Thoracic aorta (tissue), 2 donors: ENCODE data around the gene DTNB. TPM values are rescaled to one million over a fixed set of nuclear protein-coding genes. Genes with fewer than 3 reads are reported as not detected.

Source experiments
- ATAC-seq: fragments of 150-250 bp; one replicate; pipeline ENCODE4 v1.8.0; 2017; ENCODE audit warnings: low read depth; ENCODE audit not compliant: insufficient number of reproducible peaks, low FRiP score
- DNase-seq: peaks from one replicate; pipeline ENCODE4 v3.0.0-alpha.2; 2020; ENCODE audit warnings: low spot score
- H3K27ac ChIP-seq, 2 donors: fragments of 200-600 bp; sonication (generic); 1 replicate in 1 of 2; 2 replicates in 1 of 2; pipeline ENCODE4 v1.5.1; 2016; ENCODE audit warnings: mild to moderate bottlenecking in 2 of 2, moderate library complexity in 2 of 2
- H3K27me3 ChIP-seq: fragments of 200-600 bp; sonication (generic); replicated peaks from 2 replicates; pipeline ENCODE4 v1.6.0; 2016; ENCODE audit warnings: mild to moderate bottlenecking; ENCODE audit not compliant: insufficient read depth
- H3K36me3 ChIP-seq: fragments of 200-600 bp; sonication (generic); one replicate; pipeline ENCODE4 v1.5.1; 2016
- H3K4me1 ChIP-seq, 2 donors: fragments of 200-600 bp; sonication (generic); 1 replicate in 1 of 2; 2 replicates in 1 of 2; pipeline versions ENCODE4 v1.5.1 to v1.6.0; 2016; ENCODE audit warnings: low read depth in 2 of 2, mild to moderate bottlenecking in 1 of 2; ENCODE audit not compliant: control insufficient read depth in 1 of 2
- H3K4me3 ChIP-seq: fragments of 200-600 bp; sonication (generic); 2 replicates; pipeline ENCODE4 v1.5.1; 2016; ENCODE audit warnings: mild to moderate bottlenecking
- H3K9me3 ChIP-seq: fragments of 200-600 bp; sonication (generic); 2 replicates; pipeline ENCODE4 v1.5.1; 2016
- total RNA-seq, 2 donors: library from RNA; depleted of rRNA; stranded (reverse); fragments of >200 nt; gene quantifications; one replicate each; pipeline versions ENCODE4 v1.1.0 to v1.2.3, GENCODE V29; 2016
- TF ChIP-seq, protein P1 (sequence below): fragments of 200-600 bp; sonication (generic); IDR thresholded peaks from one replicate; pipeline ENCODE4 v1.5.1; 2019; ENCODE audit warnings: antibody characterized with exemption

Gene DTNB
- total RNA-seq, 2 donors from 2014 or later: 16.3 to 76.2 TPM

DNA sequence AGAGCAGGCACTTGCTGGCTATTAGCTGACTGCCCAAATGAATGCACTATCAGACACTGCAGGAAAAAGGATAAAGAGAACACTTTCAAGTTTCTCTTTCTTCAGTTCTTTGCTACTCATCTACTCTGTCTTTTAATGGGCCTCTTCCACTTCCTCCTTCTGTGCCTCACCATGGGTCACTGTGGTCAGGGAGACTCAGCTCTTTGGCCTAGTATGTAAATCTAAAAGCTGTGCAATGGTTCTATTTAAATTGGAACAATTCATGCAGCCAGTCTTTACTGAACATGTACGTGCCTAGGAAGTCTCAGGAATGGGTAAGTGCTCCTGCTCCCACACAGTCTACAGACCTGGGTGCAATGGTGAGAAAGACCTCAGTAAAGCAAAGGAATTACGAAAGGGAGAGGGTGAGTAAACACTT, 252.5 kb downstream of the DTNB start:
- Histone ChIP-seq H3K36me3 (no peaks in the 10 kb centered on the region), H3K4me3 (no peak overlapping the region), H3K27me3 (no peaks in the 10 kb centered on the region), H3K27ac (no peak overlapping the region), H3K9me3 (no peaks in the 10 kb centered on the region), H3K4me1 (no peaks in the 10 kb centered on the region)
- TF ChIP-seq, protein P1, sequence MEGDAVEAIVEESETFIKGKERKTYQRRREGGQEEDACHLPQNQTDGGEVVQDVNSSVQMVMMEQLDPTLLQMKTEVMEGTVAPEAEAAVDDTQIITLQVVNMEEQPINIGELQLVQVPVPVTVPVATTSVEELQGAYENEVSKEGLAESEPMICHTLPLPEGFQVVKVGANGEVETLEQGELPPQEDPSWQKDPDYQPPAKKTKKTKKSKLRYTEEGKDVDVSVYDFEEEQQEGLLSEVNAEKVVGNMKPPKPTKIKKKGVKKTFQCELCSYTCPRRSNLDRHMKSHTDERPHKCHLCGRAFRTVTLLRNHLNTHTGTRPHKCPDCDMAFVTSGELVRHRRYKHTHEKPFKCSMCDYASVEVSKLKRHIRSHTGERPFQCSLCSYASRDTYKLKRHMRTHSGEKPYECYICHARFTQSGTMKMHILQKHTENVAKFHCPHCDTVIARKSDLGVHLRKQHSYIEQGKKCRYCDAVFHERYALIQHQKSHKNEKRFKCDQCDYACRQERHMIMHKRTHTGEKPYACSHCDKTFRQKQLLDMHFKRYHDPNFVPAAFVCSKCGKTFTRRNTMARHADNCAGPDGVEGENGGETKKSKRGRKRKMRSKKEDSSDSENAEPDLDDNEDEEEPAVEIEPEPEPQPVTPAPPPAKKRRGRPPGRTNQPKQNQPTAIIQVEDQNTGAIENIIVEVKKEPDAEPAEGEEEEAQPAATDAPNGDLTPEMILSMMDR: no peak
- ATAC-seq (no peak), DNase-seq (no peak)

DNA sequence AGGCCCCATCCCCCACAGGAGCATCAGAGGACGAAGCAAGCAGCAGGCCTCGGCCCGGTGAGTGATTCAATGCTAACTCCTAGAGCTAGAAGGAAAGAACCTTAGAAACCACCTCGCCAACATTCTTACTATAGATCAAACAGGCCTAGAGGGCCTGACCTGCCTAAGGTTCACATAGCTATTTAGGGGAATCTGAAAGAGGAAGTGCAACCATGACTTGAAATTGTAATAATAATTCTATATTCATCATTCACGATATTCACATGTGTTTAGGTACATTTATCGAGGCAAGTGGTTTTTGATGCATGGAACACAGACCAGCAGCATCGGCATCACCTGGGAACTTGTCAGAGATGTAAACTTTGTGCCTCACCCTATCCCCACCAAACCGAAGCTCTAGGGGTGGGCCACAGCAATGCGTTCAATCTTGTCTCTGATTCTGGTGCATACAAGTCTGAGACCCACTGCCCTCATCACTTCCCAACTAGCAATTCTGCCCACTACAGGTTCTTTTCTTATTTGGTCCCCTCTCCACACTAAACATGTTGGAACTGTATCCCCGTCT, 253.6 kb downstream of the DTNB start:
- TF ChIP-seq, protein P1: no peak
- no peak for ATAC-seq
- Histone ChIP-seq H3K9me3 (no peaks in the 10 kb centered on the region), H3K36me3 (no peaks in the 10 kb centered on the region), H3K27ac (no peak overlapping the region), H3K4me1 (no peaks in the 10 kb centered on the region), H3K27me3 (no peaks in the 10 kb centered on the region), H3K4me3 (no peak overlapping the region)
- no peak for DNase-seq

DNA sequence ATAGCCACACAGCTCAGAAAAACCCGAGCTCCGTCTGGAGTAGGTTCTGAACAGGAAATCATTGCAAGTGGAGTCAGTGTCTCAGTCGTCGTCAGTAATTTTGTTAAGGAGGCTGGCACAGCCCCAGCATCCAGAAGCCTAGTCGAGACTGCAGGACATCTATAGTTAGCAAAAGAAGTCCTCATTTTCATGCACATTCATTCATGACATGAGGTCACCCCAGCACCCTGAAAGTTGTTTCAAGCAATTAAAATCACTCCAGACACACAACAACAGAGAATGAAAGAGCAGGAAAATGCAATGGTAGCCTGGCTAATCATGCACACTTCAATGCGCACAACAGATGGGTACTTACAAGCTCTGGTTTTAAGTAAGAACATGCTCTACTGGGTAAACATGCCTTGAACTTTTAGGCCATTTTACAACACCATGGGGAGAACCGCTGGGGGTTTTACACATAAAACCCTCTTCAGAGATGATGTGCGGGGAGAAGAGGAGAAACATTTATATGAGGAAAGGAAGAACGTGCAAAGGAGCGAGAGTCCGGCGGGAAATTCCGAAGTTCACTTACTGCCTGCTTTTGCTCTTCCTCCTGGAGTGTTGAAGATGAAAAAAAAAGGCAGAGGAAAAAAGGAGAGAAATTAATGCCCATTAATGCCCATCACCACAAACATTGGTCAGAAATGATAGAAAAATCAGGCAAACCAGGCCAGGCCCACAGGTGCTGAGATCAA, 254.3 kb downstream of the DTNB start:
- H3K4me1 ChIP-seq: no peaks in the 10 kb centered on the region
- no peaks in the 10 kb centered on the region for H3K27me3 ChIP-seq
- no peaks in the 10 kb centered on the region for H3K36me3 ChIP-seq
- H3K4me3 ChIP-seq: no peak overlapping the region
- DNase-seq: no peak
- no peaks in the 10 kb centered on the region for H3K9me3 ChIP-seq
- TF ChIP-seq, protein P1: no peak
- ATAC-seq: no peak
- H3K27ac ChIP-seq: no peak overlapping the region

DNA sequence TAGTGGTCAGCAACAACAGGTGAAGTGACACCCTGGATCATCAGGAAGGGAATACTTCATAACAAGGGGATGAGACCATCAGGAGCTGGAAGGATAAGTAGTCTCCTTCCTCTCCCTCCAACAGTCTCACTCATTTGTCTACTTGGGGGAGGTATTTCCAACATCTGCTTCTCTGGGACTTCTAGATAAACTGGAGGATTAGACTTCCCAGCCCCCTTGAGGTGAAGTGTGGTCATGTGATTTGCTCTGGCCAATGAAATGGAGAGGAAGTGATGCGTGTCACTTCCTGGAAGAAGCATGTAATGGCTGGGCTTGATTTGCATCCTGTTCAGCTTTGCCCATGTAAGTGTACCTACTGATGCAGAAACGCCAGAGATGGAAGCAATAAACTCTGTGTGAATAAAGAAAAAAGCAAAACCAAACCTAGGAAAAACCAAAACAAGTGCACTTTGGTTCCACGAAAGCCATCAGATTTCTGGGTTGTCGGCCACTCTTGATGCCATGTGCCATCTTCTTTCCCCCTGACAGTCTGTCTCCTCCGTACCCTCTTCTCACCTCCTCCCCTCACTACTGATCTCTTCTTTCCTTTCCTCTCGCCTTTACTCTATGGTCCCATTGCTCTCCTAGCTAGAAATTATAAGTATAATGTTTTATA, 255.5 kb downstream of the DTNB start:
- no peaks in the 10 kb centered on the region for H3K4me1 ChIP-seq
- ATAC-seq (no peak), DNase-seq (no peak)
- H3K9me3 ChIP-seq: no peaks in the 10 kb centered on the region
- no peak overlapping the region for H3K27ac ChIP-seq
- no peaks in the 10 kb centered on the region for H3K27me3 ChIP-seq
- no peak overlapping the region for H3K4me3 ChIP-seq
- TF ChIP-seq, protein P1: no peak
- H3K36me3 ChIP-seq: no peaks in the 10 kb centered on the region

DNA sequence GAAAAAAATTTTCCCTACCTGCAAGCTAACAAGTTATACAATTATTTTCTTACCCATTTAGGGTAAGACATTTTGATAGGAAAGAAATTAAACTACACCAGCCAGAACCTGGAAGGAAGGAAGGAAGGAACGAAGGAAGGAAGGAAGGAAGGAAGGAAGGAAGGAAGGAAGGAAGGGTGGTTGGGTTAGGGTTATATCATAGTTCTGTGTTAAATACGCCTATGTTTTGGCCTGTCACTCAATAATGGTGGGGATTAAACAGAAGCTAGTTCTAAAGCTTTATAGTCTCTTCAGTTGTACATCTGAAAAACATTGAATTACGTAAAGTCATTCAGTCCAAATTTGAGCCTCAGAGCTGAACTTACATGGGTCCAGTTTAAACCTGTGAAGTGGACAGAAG, 256.7 kb downstream of the DTNB start:
- TF ChIP-seq, protein P1: no peak

More for the DNA sequence above, 256.7 kb downstream of the DTNB start:
- no peak overlapping the region for H3K27ac ChIP-seq
- peaks cover under 1 to 1% of the 10 kb centered on the region in 2 donors for H3K4me1 ChIP-seq
- DNase-seq (no peak), ATAC-seq (no peak)
- H3K9me3 ChIP-seq: no peaks in the 10 kb centered on the region
- no peaks in the 10 kb centered on the region for H3K27me3 ChIP-seq
- no peaks in the 10 kb centered on the region for H3K36me3 ChIP-seq
- H3K4me3 ChIP-seq: no peak overlapping the region
